ENCODE data around the gene CYB5D1. TPM values are rescaled to one million over a fixed set of nuclear protein-coding genes. Genes with fewer than 3 reads are reported as not detected.
A peak's percentile ranks its signal among the peaks of the same experiment; 100 is the strongest.
"Not testable (repeated sequence)": the region's sequence is repeated elsewhere in the genome, so short reads cannot be mapped to it uniquely, and the experiment has no call there.

Gene CYB5D1, protein sequence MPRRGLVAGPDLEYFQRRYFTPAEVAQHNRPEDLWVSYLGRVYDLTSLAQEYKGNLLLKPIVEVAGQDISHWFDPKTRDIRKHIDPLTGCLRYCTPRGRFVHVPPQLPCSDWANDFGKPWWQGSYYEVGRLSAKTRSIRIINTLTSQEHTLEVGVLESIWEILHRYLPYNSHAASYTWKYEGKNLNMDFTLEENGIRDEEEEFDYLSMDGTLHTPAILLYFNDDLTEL
- 1 to 10 TPM; 3.3 to 5.1 (median 4.2) TPM for total RNA-seq

- Histone ChIP-seq H3K27me3 (no peaks in the 10 kb centered on the region), H3K4me1 (peaks cover 6 to 36% (median 13%) of the 10 kb centered on the region in 4 donors), H3K27ac (peak within 1 kb of the TSS; percentile 87 to 94 (median 90)), H3K36me3 (peaks cover 0 to 26% (median 0%) of the 10 kb centered on the region in 3 donors), H3K4me3 (peak within 1 kb of the TSS; percentile 59 to 77 (median 70)), H3K9me3 (no peaks in the 10 kb centered on the region)
- peak; percentile 89 to 97 (median 95) for DNase-seq
- TF ChIP-seq, protein P1, sequence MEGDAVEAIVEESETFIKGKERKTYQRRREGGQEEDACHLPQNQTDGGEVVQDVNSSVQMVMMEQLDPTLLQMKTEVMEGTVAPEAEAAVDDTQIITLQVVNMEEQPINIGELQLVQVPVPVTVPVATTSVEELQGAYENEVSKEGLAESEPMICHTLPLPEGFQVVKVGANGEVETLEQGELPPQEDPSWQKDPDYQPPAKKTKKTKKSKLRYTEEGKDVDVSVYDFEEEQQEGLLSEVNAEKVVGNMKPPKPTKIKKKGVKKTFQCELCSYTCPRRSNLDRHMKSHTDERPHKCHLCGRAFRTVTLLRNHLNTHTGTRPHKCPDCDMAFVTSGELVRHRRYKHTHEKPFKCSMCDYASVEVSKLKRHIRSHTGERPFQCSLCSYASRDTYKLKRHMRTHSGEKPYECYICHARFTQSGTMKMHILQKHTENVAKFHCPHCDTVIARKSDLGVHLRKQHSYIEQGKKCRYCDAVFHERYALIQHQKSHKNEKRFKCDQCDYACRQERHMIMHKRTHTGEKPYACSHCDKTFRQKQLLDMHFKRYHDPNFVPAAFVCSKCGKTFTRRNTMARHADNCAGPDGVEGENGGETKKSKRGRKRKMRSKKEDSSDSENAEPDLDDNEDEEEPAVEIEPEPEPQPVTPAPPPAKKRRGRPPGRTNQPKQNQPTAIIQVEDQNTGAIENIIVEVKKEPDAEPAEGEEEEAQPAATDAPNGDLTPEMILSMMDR (IDR thresholded peaks at IDR 0.05) = peak in 2 of 6 experiments; percentile 2 to 12
- TF ChIP-seq POLR2A (IDR thresholded peaks at IDR 0.05) = peak; percentile 33 to 44
These were observed at the start of gene CYB5D1 for GRCh38 chr17:7857713-7858521. CYB5D1 (plus strand) TSS chr17:7858003; CDS start chr17:7858135, 132 bp downstream.

GRCh38 chr17:7809086-7809790 is 48.6 kb upstream of the CYB5D1 start:
- no peaks in the 10 kb centered on the region for H3K4me1 ChIP-seq

GRCh38 chr17:7809791-7810343 is 47.9 kb upstream of the CYB5D1 start:
- not testable (repeated sequence) for H3K36me3 ChIP-seq, DNase-seq

More at GRCh38 chr17:7809086-7809790, 48.6 kb upstream of the CYB5D1 start:
- Histone ChIP-seq H3K27ac (no peak overlapping the region), H3K4me3 (no peak overlapping the region), H3K36me3 (no peaks in the 10 kb centered on the region), H3K9me3 (no peaks in the 10 kb centered on the region), H3K27me3 (no peaks in the 10 kb centered on the region)
- no peak for TF ChIP-seq POLR2A (IDR thresholded peaks at IDR 0.05)
- TF ChIP-seq, protein P1 (IDR thresholded peaks at IDR 0.05) = no peak
- no peak for DNase-seq

DNA sequence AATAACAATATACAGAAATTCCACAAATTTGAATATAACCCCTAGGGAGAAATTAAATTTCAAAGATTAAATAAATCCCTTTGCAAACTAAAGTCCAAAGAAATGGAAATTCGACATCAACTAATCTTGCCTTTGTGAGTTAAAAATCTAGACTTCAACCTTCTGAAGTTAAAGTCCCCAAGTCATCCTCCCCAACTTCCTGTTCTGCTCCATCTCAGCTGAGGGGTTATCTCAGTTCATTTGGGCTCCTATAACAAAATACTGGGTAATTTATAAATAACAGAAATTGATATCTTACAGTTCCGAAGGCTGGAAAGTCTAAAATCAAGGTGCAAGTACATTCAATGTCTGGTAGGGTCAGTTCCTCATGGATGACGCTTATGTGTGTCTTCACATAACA is 46.6 kb upstream of the CYB5D1 start:
- Histone ChIP-seq H3K9me3 (no peaks in the 10 kb centered on the region), H3K36me3 (no peaks in the 10 kb centered on the region), H3K27me3 (no peaks in the 10 kb centered on the region), H3K4me1 (no peaks in the 10 kb centered on the region), H3K27ac (no peak overlapping the region), H3K4me3 (no peak overlapping the region)
- DNase-seq = no peak
- TF ChIP-seq, protein P1 (IDR thresholded peaks at IDR 0.05) = no peak
- no peak for TF ChIP-seq POLR2A (IDR thresholded peaks at IDR 0.05)

More at GRCh38 chr17:7809791-7810343, 47.9 kb upstream of the CYB5D1 start:
- not testable (repeated sequence) for H3K27ac ChIP-seq, H3K27me3 ChIP-seq, H3K9me3 ChIP-seq, H3K4me3 ChIP-seq, H3K4me1 ChIP-seq

DNA sequence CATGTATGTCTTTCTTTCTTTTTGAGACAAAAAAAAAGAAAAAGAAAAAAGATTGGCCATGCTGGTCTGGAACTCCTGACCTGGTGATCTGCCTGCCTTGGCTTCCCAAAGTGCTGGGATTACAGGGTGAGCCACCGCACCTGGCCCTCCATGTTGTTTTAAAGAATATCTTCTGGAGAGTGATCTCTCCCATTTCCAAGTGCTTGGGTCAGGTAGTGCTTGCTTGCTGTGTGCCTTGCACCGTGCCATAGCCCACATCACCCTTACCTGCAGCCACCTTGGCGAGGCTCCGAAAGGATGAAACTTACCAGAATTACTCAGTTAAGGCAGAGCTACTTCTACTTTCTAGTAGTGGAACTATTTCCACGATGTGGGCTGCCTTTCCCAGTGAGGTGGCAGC is 42.8 kb upstream of the CYB5D1 start:
- no peaks in the 10 kb centered on the region for H3K27me3 ChIP-seq
- H3K9me3 ChIP-seq = no peaks in the 10 kb centered on the region
- no peak overlapping the region for H3K27ac ChIP-seq
- DNase-seq = no peak
- H3K4me3 ChIP-seq = no peak overlapping the region
- no peaks in the 10 kb centered on the region for H3K36me3 ChIP-seq
- TF ChIP-seq POLR2A (IDR thresholded peaks at IDR 0.05) = no peak
- TF ChIP-seq, protein P1 (IDR thresholded peaks at IDR 0.05) = no peak
- H3K4me1 ChIP-seq = no peaks in the 10 kb centered on the region

Data from Peyer's patch (tissue), 4 donors.